Parathyroid adenoma (tissue), 2 donors: Measurements from ENCODE around the gene TRABD2B.

Experiments used
- H2AFZ ChIP-seq: fragments of 300-600 bp; sonication (generic); one replicate; pipeline ENCODE4 v1.7.0; 2017; ENCODE audit warnings: antibody characterized with exemption, mild to moderate bottlenecking
- H3K27ac ChIP-seq: fragments of 300-600 bp; sonication (generic); one replicate; pipeline ENCODE4 v1.7.0; 2017
- H3K27me3 ChIP-seq: fragments of 300-600 bp; sonication (generic); one replicate; pipeline ENCODE4 v1.7.0; 2017; ENCODE audit warnings: low read length; ENCODE audit not compliant: control insufficient read depth, insufficient read depth
- H3K36me3 ChIP-seq: fragments of 300-600 bp; sonication (generic); one replicate; pipeline ENCODE4 v1.7.0; 2017; ENCODE audit warnings: low read length; ENCODE audit not compliant: control insufficient read depth, insufficient read depth
- H3K4me1 ChIP-seq: fragments of 300-600 bp; sonication (generic); one replicate; pipeline ENCODE4 v1.7.0; 2017; ENCODE audit warnings: control low read depth
- H3K4me2 ChIP-seq: fragments of 300-600 bp; sonication (generic); one replicate; pipeline ENCODE4 v1.7.0; 2017; ENCODE audit warnings: low read length
- H3K4me3 ChIP-seq: fragments of 300-600 bp; sonication (generic); one replicate; pipeline ENCODE4 v1.7.0; 2017; ENCODE audit warnings: low read depth, low read length
- H3K79me2 ChIP-seq: fragments of 300-600 bp; sonication (generic); one replicate; pipeline ENCODE4 v1.7.0; 2017; ENCODE audit warnings: control low read depth
- H3K9ac ChIP-seq: fragments of 300-600 bp; sonication (generic); one replicate; pipeline ENCODE4 v1.7.0; 2017; ENCODE audit warnings: mild to moderate bottlenecking
- H3K9me3 ChIP-seq: fragments of 300-600 bp; sonication (generic); one replicate; pipeline ENCODE4 v1.7.0; 2017; ENCODE audit warnings: low read length; ENCODE audit not compliant: control insufficient read depth
- TF ChIP-seq, protein P1 (sequence below): fragments of 300-600 bp; sonication (generic); IDR thresholded peaks from one replicate; pipeline ENCODE4 v1.7.0; 2017; ENCODE audit warnings: antibody characterized with exemption, mild to moderate bottlenecking
- donor health status: primary hyperparathyroidism.

Gene TRABD2B

DNA sequence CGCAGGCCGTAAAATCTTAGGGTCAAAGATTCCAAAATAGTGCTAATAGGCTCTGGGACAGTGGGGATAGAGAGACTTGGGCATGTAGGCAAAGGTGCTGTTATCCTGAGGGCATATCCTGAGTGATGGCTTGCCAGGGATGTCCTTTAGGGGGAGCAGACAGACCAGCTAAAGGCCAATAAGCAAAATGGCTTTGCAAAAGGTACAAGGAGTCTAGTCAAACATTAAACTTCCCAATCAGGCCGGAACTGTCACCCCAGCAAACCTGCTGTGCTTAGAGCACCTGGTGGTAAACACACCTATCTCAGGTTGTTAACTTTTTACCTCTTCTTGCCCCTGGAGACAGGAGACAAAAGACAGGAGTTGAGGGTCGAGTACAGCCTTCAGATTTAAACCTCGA, 49.1 kb downstream of the TRABD2B start:
- TF ChIP-seq, protein P1, sequence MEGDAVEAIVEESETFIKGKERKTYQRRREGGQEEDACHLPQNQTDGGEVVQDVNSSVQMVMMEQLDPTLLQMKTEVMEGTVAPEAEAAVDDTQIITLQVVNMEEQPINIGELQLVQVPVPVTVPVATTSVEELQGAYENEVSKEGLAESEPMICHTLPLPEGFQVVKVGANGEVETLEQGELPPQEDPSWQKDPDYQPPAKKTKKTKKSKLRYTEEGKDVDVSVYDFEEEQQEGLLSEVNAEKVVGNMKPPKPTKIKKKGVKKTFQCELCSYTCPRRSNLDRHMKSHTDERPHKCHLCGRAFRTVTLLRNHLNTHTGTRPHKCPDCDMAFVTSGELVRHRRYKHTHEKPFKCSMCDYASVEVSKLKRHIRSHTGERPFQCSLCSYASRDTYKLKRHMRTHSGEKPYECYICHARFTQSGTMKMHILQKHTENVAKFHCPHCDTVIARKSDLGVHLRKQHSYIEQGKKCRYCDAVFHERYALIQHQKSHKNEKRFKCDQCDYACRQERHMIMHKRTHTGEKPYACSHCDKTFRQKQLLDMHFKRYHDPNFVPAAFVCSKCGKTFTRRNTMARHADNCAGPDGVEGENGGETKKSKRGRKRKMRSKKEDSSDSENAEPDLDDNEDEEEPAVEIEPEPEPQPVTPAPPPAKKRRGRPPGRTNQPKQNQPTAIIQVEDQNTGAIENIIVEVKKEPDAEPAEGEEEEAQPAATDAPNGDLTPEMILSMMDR: no peak

GRCh38 chr1:47947531-47947930, 49.7 kb downstream of the TRABD2B start:
- no peak overlapping the region for H3K4me2 ChIP-seq
- H3K9ac ChIP-seq: no peak overlapping the region
- H3K4me3 ChIP-seq: no peak overlapping the region
- no peaks in the 10 kb centered on the region for H3K9me3 ChIP-seq
- H2AFZ ChIP-seq: no peak overlapping the region
- TF ChIP-seq, protein P1: no peak
- no peak overlapping the region for H3K27ac ChIP-seq
- H3K79me2 ChIP-seq: no peaks in the 10 kb centered on the region
- H3K4me1 ChIP-seq: no peaks in the 10 kb centered on the region
- H3K27me3 ChIP-seq: no peaks in the 10 kb centered on the region
- H3K36me3 ChIP-seq: no peaks in the 10 kb centered on the region

More for the DNA sequence above, 49.1 kb downstream of the TRABD2B start:
- Histone ChIP-seq H3K9me3 (no peaks in the 10 kb centered on the region), H3K79me2 (no peaks in the 10 kb centered on the region), H3K27ac (no peak overlapping the region), H3K9ac (no peak overlapping the region), H3K4me3 (no peak overlapping the region), H2AFZ (no peak overlapping the region), H3K27me3 (no peaks in the 10 kb centered on the region), H3K36me3 (no peaks in the 10 kb centered on the region), H3K4me1 (no peaks in the 10 kb centered on the region), H3K4me2 (no peak overlapping the region)

DNA sequence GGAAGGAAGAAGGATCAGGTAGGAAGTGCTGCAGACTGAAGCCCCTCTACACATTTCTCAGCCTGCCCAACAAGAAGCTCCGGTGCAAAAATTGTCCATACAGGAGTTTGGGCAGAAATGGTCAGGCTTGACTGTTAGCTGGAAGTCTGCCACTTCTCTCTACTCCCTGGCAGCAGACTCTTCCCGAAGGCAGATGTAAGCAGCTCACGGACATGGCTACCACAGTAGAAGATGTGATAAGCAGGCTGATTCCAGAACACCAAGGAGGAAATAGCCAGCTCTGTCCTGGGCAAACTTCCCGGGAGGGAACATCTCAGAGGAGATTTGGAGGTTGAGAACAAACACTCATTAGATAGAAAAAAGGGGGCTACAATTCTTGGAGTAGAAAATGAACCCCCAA, 52.6 kb downstream of the TRABD2B start:
- Histone ChIP-seq H2AFZ (no peak overlapping the region), H3K4me3 (no peak overlapping the region), H3K27me3 (no peaks in the 10 kb centered on the region), H3K4me2 (no peak overlapping the region), H3K79me2 (no peaks in the 10 kb centered on the region), H3K36me3 (no peaks in the 10 kb centered on the region), H3K9ac (no peak overlapping the region), H3K9me3 (no peaks in the 10 kb centered on the region), H3K4me1 (no peaks in the 10 kb centered on the region), H3K27ac (no peak overlapping the region)
- TF ChIP-seq, protein P1: no peak

- H3K79me2 ChIP-seq: no peaks in the 10 kb centered on the region
- H2AFZ ChIP-seq: no peak overlapping the region
- no peak overlapping the region for H3K4me2 ChIP-seq
- no peak overlapping the region for H3K4me3 ChIP-seq
- no peaks in the 10 kb centered on the region for H3K27me3 ChIP-seq
- no peak overlapping the region for H3K27ac ChIP-seq
- H3K4me1 ChIP-seq: no peaks in the 10 kb centered on the region
- TF ChIP-seq, protein P1: no peak
- no peaks in the 10 kb centered on the region for H3K9me3 ChIP-seq
- H3K9ac ChIP-seq: no peak overlapping the region
- no peaks in the 10 kb centered on the region for H3K36me3 ChIP-seq
Measured at GRCh38 chr1:47942240-47942629, 55.0 kb downstream of the TRABD2B start.

DNA sequence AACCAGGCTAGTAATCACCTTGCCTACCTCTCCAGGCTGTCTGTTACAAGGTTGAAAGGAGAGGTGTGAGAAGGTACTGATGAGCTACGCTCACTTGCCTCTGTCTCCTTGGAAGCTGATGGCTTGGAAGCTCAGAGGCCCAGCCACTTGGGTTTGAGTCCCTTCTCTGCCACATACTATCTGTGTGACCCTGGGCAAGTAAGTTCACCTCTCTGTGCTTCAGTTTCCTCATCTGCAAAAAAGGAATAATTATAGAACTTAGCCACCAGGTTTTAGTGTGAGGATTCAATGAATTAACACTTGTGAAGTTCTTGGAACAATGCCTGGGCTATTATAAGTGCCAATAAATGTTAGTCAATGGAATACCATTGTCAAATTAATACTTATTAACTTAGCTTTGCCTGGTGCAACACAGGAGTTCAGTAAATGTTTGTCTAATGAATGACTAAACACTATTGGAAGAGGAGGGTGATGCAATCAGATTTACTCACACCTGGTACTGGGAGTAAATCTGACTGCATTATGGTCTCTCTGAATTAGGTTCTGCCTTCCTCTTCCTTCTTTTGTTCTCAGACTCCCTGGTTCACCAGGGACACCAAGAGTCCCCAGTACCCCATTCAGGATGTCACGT, 55.5 kb downstream of the TRABD2B start:
- no peak overlapping the region for H3K4me3 ChIP-seq
- H3K9ac ChIP-seq: no peak overlapping the region
- no peak overlapping the region for H3K27ac ChIP-seq
- no peaks in the 10 kb centered on the region for H3K27me3 ChIP-seq
- TF ChIP-seq, protein P1: no peak
- H3K4me1 ChIP-seq: no peaks in the 10 kb centered on the region
- H2AFZ ChIP-seq: no peak overlapping the region
- no peak overlapping the region for H3K4me2 ChIP-seq
- no peaks in the 10 kb centered on the region for H3K79me2 ChIP-seq
- H3K9me3 ChIP-seq: no peaks in the 10 kb centered on the region
- H3K36me3 ChIP-seq: no peaks in the 10 kb centered on the region
